Uterus (tissue), 4 donors: ENCODE results near the gene TYW5. TPM values are rescaled to one million over a fixed set of nuclear protein-coding genes. Genes with fewer than 3 reads are reported as not detected.

Experiments used
- DNase-seq, 2 donors: peaks; one replicate each; pipeline ENCODE4 v3.0.0-alpha.2; 2019 to 2020
- H3K27ac ChIP-seq, 2 donors: fragments of 200-600 bp; sonication (generic); 1 replicate in 1 of 2; 2 replicates in 1 of 2; pipeline ENCODE4 v1.5.1; 2016 to 2018
- H3K27me3 ChIP-seq, 2 donors: fragments of 200-600 bp; sonication (generic); one replicate each; pipeline ENCODE4 v1.5.1; 2018 to 2019; ENCODE audit warnings: control low read depth in 1 of 2
- H3K36me3 ChIP-seq, 2 donors: fragments of 200-600 bp; sonication (generic); one replicate each; pipeline ENCODE4 v1.5.1; 2019; ENCODE audit warnings: control low read depth in 1 of 2
- H3K4me1 ChIP-seq, 2 donors: fragments of 200-600 bp; sonication (generic); one replicate each; pipeline ENCODE4 v1.5.1; 2018 to 2019; ENCODE audit warnings: control low read depth in 1 of 2
- H3K4me3 ChIP-seq, 2 donors: fragments of 200-600 bp; sonication (generic); 1 replicate in 1 of 2; 2 replicates in 1 of 2; pipeline ENCODE4 v1.5.1; 2018 to 2019; ENCODE audit warnings: mild to moderate bottlenecking in 1 of 2
- H3K9me3 ChIP-seq, 2 donors: fragments of 200-600 bp; sonication (generic); one replicate each; pipeline ENCODE4 v1.5.1; 2019; ENCODE audit warnings: control low read depth in 1 of 2
- CTCF ChIP-seq, 4 experiments: fragments of 200-600 bp in 2 of 4; fragments of 450-650 bp in 2 of 4; sonication (generic) in 2 of 4; IDR thresholded peaks; one replicate each; pipeline ENCODE4 v1.5.1; 2016 to 2019; ENCODE audit warnings: antibody characterized with exemption in 4 of 4, mild to moderate bottlenecking in 2 of 4, moderate library complexity in 1 of 4
- POLR2A ChIP-seq, 2 donors: fragments of 450-650 bp; IDR thresholded peaks; one replicate each; pipeline ENCODE4 v1.6.1; 2016; ENCODE audit warnings: antibody characterized with exemption in 2 of 2, mild to moderate bottlenecking in 1 of 2, moderate library complexity in 1 of 2
- intact Hi-C: fragments of 100-400 bp; cut with DNase I; formaldehyde crosslinking; loops from one replicate; pipeline ENCODE4 v1.15.1; 2023; ENCODE audit warnings: low total_unique reads
- small RNA-seq: library from RNA; depleted of rRNA; stranded (forward); fragments of <200 nt; gene quantifications from one replicate; pipeline ENCODE3, GENCODE V24; 2016
- total RNA-seq, 4 donors: library from RNA; depleted of rRNA in 3 of 4; stranded (reverse); fragments of >200 nt in 3 of 4; gene quantifications; one replicate each; pipeline versions ENCODE4 v1.1.0 to v1.2.4, GENCODE V29; 2014 to 2023
- donor health status: DM: yes; HTN: yes; CAD: no.

Gene TYW5
- total RNA-seq, 4 donors from 2014 or later, result 2.8 to 18.5 (median 7.8) TPM

DNA sequence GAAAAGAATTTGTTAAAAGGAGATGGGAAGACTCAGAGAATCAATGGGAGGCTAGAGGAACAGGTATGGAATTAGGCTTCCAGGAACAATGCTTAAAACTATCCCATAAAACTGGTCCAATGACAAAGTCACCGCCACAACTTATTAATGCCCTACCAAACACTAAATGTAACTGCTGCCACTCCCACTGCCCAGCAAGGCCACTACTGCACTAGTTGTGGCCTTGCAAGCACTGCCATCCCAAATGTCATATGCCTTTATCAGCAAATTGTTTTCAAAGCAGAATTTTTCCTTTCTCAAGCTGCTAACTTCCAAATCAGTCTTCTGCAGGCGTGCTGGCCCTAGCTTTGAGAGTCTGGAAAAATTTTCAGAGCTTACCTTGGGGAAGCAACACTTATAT lies 58.7 kb downstream of the TYW5 start:
- no peak for TF ChIP-seq POLR2A (IDR thresholded peaks at IDR 0.05)
- TF ChIP-seq CTCF (IDR thresholded peaks at IDR 0.05), result no peak
- H3K4me3 ChIP-seq, result no peak overlapping the region
- H3K27me3 ChIP-seq, result no peaks in the 10 kb centered on the region
- intact Hi-C loops, result no loop called here
- H3K9me3 ChIP-seq, result no peaks in the 10 kb centered on the region
- no peaks in the 10 kb centered on the region for H3K36me3 ChIP-seq
- H3K4me1 ChIP-seq, result no peaks in the 10 kb centered on the region
- H3K27ac ChIP-seq, result no peak overlapping the region
- DNase-seq, result no peak

DNA sequence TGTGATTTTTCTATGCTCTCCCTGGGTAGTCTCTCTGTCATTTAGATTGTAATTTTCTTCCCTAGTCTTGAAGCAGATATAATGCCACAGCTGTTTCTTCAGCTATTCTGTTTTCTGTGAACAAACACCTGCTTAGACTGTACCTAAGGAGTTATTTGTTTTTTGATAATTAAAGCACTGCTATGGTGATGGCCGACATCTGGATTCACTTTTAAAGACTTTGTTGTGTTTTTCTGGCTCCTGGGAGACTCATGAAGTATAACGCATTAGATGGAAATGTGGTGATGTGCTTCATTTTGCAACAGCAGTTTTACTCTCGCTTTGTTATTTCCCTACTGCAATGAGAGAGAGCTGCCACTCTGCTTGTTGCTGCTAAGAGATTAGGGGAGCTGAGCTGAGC lies 59.9 kb downstream of the TYW5 start:
- Histone ChIP-seq H3K36me3 (no peaks in the 10 kb centered on the region), H3K27ac (no peak overlapping the region), H3K4me1 (no peaks in the 10 kb centered on the region), H3K27me3 (no peaks in the 10 kb centered on the region), H3K4me3 (no peak overlapping the region), H3K9me3 (no peaks in the 10 kb centered on the region)
- TF ChIP-seq POLR2A (IDR thresholded peaks at IDR 0.05) (no peak), CTCF (IDR thresholded peaks at IDR 0.05) (no peak)
- DNase-seq, result no peak
- intact Hi-C loops, result no loop called here

GRCh38 chr2:199883474-199884212 lies 71.6 kb downstream of the TYW5 start:
- Histone ChIP-seq H3K4me3 (no peak overlapping the region), H3K36me3 (no peaks in the 10 kb centered on the region), H3K27me3 (no peaks in the 10 kb centered on the region), H3K4me1 (no peaks in the 10 kb centered on the region), H3K27ac (no peak overlapping the region), H3K9me3 (no peaks in the 10 kb centered on the region)
- TF ChIP-seq POLR2A (IDR thresholded peaks at IDR 0.05), result no peak
- no peak for TF ChIP-seq CTCF (IDR thresholded peaks at IDR 0.05)
- intact Hi-C loops, result no loop called here
- no peak for DNase-seq

DNA sequence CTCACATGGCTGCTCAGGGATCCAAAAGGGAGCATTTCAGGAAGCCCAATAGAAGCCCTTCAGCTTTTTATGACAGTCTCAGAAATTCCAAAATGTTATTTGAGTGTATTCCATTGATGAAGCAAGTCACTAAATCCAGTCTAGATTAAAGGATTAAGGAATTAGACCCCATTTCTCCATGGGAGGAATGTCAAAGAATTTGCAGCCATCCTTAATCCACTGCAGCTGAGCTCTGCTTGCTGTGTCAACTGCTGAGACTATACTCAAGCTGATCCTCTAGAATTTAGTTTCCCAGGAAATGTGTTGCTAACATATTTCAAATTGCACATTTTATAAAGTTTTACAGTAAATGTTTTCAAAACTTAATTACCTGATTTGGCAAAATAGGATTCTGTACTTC lies 72.6 kb downstream of the TYW5 start:
- H3K9me3 ChIP-seq, result no peaks in the 10 kb centered on the region
- H3K27me3 ChIP-seq, result no peaks in the 10 kb centered on the region
- H3K4me3 ChIP-seq, result no peak overlapping the region
- TF ChIP-seq CTCF (IDR thresholded peaks at IDR 0.05) (no peak), POLR2A (IDR thresholded peaks at IDR 0.05) (no peak)
- no peaks in the 10 kb centered on the region for H3K36me3 ChIP-seq
- intact Hi-C loops, result no loop called here
- H3K27ac ChIP-seq, result no peak overlapping the region
- no peak for DNase-seq
- no peaks in the 10 kb centered on the region for H3K4me1 ChIP-seq

Small RNA genes within 50 kb of the gene (small RNA-seq; reads per million reads assigned to genes)
- not detected for gene RN7SL717P

Other genes with a start within 250 kb of the TYW5 start
- 1 to 10 TPM in 2 of 4 donors, under 1 TPM in 1, not detected in 1; 0.29 to 5.8 (median 1.4) TPM for gene FTCDNL1, start 104.3 kb downstream of the TYW5 start, total RNA-seq
- 10 to 100 TPM in 3 of 4 donors, 1 to 10 TPM in 1; 9.4 to 19.4 (median 16.5) TPM for gene C2orf69, start 44.2 kb downstream of the TYW5 start, total RNA-seq
- gene MAIP1, start 91 bp upstream of the TYW5 start, total RNA-seq, result 10 to 100 TPM; 14.9 to 44.1 (median 16.4) TPM